ENCODE results near the gene LMOD1.
A peak's percentile ranks its signal among the peaks of the same experiment; 100 is the strongest.

Gene LMOD1

DNA sequence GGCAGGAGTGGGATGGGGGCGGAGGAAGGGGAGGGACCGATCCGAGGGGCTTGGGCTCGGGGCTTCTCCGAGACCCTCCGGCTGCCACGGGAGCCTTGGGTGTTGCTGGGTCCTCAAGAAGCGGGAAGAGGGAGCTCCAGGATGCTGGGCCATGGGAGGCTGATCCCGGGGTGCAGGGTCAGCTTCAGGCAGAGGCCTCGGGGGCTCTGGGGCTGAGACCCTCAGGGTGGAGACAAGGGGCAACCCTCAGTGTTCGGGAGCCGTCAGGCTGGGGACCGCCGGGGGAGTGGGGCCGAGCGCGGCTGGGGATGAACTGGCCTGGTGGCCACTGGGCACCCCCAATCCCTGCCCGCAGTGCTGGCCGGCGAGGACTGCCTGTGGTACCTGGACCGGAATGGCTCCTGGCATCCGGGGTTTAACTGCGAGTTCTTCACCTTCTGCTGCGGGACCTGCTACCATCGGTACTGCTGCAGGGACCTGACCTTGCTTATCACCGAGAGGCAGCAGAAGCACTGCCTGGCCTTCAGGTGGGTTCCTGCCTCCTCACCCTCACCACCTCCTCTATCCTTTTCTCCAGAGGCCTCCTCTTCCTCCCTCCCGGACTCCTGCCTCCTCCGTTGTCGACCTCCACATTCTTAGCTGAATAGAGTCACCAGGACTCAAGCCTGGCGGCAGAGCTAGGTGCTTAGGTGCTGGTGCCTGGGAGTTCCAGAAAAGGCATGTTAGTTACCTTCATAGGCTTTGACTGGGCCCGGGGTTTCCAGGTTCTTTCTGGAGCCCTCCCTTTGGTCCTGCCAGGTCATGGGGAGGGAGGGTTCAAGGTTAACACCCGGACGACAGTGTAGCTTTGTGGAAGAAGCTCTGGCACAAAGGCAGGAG, 57.0 kb downstream of the LMOD1 start:
- DNase-seq (ENCODE audit: low read depth) = no peak
- TF ChIP-seq, protein P1, sequence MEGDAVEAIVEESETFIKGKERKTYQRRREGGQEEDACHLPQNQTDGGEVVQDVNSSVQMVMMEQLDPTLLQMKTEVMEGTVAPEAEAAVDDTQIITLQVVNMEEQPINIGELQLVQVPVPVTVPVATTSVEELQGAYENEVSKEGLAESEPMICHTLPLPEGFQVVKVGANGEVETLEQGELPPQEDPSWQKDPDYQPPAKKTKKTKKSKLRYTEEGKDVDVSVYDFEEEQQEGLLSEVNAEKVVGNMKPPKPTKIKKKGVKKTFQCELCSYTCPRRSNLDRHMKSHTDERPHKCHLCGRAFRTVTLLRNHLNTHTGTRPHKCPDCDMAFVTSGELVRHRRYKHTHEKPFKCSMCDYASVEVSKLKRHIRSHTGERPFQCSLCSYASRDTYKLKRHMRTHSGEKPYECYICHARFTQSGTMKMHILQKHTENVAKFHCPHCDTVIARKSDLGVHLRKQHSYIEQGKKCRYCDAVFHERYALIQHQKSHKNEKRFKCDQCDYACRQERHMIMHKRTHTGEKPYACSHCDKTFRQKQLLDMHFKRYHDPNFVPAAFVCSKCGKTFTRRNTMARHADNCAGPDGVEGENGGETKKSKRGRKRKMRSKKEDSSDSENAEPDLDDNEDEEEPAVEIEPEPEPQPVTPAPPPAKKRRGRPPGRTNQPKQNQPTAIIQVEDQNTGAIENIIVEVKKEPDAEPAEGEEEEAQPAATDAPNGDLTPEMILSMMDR (IDR thresholded peaks at IDR 0.05; ENCODE audit: low read length, missing control alignments) = no peak
- peak overlapping the region; percentile 71 for H3K4me3 ChIP-seq (replicated peaks; ENCODE audit: low read depth, low read length)

DNA sequence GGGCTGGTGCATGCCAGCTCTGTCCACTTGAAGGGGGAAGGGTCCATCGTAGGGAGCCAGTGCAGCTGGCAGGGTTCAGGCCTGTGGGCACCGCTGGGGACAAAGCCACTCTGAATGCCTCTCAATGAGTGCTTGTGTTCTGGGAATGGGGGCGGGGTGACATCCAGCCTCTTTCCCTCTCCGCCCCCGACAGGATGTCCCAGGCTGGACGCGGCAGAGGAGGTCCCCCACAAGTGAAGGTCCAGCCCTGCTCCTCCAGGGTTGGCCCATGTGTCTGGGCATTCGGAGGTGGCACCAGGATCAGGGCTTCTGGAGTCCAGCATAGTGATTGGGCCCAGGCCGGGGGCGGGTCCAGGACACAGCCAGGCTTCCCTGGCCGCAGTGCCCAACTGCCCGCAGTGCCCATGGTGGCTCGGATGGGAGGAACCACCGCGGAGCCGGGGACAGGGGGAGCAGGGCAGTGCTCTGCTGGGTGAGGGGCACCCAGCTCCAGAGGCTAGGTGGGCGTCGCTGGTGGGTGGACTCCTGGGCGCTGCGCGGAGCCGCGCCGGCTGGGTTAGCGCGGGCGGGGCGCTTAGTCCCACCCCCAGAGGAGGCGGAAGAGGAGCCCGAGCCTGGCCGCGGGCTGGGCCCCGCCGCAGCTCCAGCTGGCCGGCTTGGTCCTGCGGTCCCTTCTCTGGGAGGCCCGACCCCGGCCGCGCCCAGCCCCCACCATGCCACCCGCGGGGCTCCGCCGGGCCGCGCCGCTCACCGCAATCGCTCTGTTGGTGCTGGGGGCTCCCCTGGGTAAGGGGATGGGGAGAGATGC, 57.9 kb downstream of the LMOD1 start, which contains the start of gene SHISA4:
Gene SHISA4, plus strand, starts transcription at position 617 of the 808 bp plus-strand sequence. Its CDS starts 97 bp downstream, at position 714.
- H3K4me3 ChIP-seq (replicated peaks; ENCODE audit: low read depth, low read length) = peak within 1 kb of the TSS; percentile 71
- TF ChIP-seq, protein P1 (IDR thresholded peaks at IDR 0.05; ENCODE audit: low read length, missing control alignments) = no peak
- DNase-seq (ENCODE audit: low read depth) = peak; percentile 49

DNA sequence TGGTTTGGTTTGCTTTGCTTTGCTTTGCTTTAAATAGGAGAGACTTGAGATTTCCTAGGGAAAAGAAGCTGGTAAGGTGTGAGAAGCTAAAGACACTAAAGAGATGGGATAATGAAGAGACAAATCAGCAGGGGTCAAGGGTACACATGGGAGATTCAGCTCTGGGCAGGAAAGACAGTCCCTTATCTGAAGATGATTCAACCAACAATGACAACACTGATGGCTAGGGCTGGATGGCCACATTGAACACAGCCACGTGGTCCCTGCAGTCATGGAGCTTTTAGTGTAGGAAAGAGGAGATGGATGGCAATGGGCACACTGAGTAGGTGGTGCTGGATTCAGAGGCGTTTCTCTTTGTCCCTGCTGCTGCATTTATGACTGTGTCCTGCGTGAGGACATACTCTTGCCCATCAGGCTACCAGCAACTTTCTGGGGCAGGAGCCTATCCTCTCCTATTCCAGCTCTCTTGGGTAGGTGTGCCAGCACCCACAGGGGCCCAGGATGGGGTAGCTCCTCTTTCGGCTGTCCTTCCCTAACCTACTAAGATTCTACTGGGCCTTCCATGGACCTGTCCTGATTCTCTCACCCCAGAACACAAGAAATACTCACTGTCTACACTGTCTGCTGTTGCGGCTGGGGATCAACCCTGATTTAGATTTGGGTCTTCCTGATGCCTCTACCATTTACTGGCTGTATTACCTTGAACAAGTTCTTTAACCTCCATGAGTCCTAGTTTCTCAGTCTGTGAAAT, 59.1 kb downstream of the LMOD1 start:
- TF ChIP-seq, protein P1 (IDR thresholded peaks at IDR 0.05; ENCODE audit: low read length, missing control alignments) = no peak
- no peak for DNase-seq (ENCODE audit: low read depth)
- H3K4me3 ChIP-seq (replicated peaks; ENCODE audit: low read depth, low read length) = no peak overlapping the region

DNA sequence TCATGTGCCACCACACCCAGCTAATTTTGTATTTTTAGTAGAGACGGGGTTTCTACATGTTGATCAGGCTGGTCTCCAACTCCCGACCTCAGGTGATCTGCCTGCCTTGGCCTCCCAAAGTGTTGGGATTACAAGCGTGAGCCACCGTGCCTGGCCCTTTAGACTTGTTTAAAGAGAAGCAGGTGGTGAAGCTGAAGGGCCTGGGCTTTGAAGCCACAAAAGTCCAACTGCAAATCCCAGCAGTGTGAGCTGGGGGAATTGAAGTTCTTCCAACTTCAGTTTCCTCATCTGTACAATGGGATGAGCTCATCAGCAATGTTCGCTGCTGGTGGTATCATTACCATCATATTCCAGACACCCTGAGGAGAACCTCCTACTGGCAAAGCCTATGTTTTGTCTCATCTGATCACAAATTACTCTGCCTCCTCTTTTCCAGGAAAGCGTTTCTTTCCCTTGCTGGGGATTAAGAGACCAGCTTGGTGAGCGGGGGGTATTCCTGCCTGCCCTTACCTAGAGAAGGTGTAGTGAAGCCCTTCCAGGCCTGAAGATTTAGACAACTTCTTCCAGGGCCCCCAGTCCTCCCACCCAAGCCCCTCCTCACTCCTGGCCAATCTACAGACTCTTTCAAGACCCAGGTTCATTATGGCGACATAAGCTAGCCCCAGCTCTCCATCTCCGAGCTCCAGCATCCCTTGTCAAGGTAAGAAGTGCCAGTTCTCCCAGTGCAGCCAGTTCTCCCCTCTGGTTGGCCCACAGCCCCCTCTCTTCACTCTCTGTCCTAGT, 60.1 kb downstream of the LMOD1 start:
- DNase-seq (ENCODE audit: low read depth) = no peak
- no peak overlapping the region for H3K4me3 ChIP-seq (replicated peaks; ENCODE audit: low read depth, low read length)
- TF ChIP-seq, protein P1 (IDR thresholded peaks at IDR 0.05; ENCODE audit: low read length, missing control alignments) = no peak

DNA sequence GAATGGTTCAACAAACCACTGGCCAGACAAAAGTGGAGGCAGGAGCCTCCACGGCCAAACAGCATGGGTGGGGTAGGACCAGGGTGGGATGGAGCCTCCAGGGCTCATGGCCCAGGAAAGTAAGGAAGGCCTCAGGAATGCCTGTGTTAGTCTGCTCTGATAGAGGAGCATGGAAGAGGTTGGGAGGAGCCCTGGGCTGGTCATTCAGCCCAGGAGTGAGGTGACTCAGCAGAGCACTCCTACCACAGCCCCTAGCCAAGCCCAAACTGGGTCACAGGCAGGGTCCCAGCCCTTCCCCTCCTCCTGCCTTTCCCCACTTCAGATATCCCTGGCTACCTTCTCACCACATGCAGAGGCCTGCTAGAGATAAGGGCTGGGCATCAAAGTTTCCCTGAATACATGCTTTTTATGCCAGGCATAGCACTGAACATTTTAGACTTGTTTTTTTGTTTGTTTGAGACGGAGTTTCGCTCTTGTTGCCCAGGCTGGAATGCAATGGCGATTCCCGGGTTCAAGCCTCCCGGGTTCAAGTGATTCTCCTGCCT, 60.7 kb downstream of the LMOD1 start:
- TF ChIP-seq, protein P1 (IDR thresholded peaks at IDR 0.05; ENCODE audit: low read length, missing control alignments) = no peak

DNA sequence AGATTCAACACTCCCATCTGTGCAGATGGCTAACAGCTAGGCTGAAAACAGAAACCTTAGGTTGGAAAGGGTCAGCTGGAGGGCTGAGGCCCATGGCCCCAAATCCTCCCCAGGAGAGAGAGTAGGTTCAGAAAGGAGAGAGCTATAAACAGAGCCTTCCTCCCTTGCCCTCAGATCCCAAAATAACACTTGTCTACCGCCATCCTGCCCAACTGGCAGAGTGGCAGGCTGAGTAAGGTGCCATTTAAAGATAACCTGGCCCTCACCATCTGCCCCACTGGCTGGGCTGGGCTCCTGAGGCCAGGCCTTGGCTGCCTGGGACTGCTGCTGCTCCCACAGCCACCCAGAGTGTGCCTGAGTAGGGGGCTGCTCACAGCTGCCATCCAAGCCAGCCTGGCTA, 61.9 kb downstream of the LMOD1 start:
- DNase-seq (ENCODE audit: low read depth) = no peak
- no peak overlapping the region for H3K4me3 ChIP-seq (replicated peaks; ENCODE audit: low read depth, low read length)
- TF ChIP-seq, protein P1 (IDR thresholded peaks at IDR 0.05; ENCODE audit: low read length, missing control alignments) = no peak

More for the DNA sequence above, 60.7 kb downstream of the LMOD1 start:
- peak; percentile 40 for DNase-seq (ENCODE audit: low read depth)
- H3K4me3 ChIP-seq (replicated peaks; ENCODE audit: low read depth, low read length) = no peak overlapping the region
